ENCODE measurements around the gene PPP1R37.

PPP1R37 gene

DNA sequence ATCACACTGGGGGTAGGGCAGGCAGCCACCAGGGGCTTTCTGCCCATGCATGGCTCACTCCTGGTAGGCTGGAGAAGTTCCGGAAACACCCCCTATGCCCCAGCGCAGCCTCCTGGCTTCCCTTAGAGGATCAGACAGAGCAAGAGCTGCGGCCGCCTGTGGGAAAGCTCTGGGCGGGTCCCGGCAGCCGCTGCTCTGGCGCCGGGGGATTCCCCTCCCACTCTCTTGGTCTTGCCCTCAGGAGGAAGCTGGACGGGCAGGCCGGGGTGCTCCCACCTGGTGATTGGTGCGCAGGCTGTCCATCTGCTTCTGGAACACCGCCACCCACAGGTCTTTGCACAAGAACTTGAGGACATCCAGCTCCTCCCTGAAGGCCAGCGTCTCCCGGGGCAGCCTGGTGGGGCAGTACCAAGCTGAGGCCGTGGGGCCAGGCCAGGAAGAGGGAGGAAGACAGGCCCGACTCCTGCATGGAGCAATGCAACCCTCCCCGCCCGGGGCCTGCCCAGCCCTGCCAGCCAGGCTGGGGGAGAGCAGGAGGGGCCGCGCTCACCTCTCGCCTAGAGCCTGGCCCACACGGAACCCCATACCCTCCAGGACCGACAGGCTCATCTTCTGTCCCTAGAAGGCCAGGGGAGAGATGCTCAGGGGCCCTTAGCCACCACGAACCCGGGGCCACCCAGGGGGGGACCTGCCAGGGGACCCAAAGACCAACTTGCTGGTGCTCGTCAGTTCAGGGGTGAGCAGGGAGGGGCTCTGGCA lies 71.8 kb downstream of the PPP1R37 start:
- TF ChIP-seq, protein P1, sequence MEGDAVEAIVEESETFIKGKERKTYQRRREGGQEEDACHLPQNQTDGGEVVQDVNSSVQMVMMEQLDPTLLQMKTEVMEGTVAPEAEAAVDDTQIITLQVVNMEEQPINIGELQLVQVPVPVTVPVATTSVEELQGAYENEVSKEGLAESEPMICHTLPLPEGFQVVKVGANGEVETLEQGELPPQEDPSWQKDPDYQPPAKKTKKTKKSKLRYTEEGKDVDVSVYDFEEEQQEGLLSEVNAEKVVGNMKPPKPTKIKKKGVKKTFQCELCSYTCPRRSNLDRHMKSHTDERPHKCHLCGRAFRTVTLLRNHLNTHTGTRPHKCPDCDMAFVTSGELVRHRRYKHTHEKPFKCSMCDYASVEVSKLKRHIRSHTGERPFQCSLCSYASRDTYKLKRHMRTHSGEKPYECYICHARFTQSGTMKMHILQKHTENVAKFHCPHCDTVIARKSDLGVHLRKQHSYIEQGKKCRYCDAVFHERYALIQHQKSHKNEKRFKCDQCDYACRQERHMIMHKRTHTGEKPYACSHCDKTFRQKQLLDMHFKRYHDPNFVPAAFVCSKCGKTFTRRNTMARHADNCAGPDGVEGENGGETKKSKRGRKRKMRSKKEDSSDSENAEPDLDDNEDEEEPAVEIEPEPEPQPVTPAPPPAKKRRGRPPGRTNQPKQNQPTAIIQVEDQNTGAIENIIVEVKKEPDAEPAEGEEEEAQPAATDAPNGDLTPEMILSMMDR (IDR thresholded peaks at IDR 0.05; ENCODE audit: borderline replicate concordance, insufficient read depth, low read depth, low read length) = no peak
- no peak overlapping the region for H3K4me3 ChIP-seq (ENCODE audit: low read depth, low read length)

DNA sequence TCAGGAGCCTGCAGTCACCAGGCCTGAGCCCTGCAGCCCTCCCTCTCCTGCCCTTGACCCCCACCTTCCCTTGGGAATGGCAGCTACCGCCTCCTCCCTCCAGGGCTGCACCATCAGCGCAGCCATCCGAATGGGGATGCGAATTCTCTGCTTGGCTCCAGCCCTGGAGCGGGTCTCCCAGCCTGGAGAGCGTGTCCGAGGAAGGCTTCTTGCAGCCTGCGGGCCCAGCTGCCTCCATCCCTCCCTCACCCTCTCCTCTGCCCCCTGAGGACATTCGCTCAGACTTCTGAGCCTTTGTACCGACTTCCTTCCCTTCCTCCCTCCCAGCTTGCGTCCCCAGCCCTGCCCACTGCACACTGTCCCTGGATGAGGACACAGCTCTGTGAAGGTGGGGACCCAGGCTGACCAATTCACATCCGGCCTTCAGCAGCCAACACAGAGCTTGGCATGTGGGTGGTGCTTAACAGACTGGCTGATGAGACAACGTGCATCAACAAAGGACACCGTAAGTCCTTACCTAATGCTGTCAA lies 73.8 kb downstream of the PPP1R37 start:
- no peak overlapping the region for H3K4me3 ChIP-seq (ENCODE audit: low read depth, low read length)
- TF ChIP-seq, protein P1 (IDR thresholded peaks at IDR 0.05; ENCODE audit: borderline replicate concordance, insufficient read depth, low read depth, low read length) = no peak

DNA sequence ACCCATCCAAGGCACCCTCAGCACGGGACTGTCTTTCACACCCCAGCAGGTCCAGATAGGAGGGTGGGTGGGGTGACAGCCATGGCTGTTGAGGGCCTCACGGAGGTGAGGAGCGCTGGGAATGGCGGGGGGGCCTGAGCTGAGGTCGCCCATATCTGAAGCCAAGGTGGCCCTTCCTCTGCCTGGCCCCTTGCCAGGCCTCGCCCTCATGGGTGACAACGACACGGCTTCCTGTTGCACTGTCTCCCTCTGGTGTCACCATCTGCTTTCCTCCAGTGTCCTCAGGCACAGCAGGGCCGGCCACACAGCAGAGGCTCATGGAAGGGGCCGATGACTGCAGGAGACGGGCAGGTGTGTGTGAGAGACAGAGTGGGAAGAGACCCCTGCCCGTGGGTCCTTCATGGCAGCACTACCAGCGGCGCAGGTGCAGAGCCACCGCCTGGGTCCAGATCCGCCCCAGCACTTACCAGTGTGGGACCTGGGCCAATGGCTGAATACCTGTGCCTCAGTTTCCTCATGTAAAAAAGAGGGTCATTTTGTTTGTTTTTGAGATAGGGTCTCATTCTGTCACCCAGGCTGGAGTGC lies 75.9 kb downstream of the PPP1R37 start:
- TF ChIP-seq, protein P1 (IDR thresholded peaks at IDR 0.05; ENCODE audit: borderline replicate concordance, insufficient read depth, low read depth, low read length) = no peak
- no peak overlapping the region for H3K4me3 ChIP-seq (ENCODE audit: low read depth, low read length)

DNA sequence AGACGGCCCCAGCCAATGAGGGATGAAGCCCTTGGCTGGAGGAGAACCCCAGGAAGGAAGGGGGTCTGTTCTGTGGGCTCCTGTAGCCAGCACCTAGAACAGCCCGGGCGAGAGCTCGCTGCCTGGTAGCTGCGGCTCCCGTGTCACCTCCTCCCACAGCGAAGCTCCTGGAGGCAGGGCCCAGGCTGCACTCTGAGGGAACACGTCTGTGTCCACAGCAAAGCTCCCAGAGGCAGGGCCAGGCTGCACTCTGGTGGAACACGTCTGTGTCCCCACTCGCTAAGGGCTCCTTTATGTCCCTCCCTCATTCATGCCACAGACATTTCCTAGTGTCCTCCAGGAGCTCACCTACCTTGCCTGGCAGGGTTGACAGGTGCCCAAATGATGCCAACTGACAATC lies 76.6 kb downstream of the PPP1R37 start:
- TF ChIP-seq, protein P1 (IDR thresholded peaks at IDR 0.05; ENCODE audit: borderline replicate concordance, insufficient read depth, low read depth, low read length) = no peak

DNA sequence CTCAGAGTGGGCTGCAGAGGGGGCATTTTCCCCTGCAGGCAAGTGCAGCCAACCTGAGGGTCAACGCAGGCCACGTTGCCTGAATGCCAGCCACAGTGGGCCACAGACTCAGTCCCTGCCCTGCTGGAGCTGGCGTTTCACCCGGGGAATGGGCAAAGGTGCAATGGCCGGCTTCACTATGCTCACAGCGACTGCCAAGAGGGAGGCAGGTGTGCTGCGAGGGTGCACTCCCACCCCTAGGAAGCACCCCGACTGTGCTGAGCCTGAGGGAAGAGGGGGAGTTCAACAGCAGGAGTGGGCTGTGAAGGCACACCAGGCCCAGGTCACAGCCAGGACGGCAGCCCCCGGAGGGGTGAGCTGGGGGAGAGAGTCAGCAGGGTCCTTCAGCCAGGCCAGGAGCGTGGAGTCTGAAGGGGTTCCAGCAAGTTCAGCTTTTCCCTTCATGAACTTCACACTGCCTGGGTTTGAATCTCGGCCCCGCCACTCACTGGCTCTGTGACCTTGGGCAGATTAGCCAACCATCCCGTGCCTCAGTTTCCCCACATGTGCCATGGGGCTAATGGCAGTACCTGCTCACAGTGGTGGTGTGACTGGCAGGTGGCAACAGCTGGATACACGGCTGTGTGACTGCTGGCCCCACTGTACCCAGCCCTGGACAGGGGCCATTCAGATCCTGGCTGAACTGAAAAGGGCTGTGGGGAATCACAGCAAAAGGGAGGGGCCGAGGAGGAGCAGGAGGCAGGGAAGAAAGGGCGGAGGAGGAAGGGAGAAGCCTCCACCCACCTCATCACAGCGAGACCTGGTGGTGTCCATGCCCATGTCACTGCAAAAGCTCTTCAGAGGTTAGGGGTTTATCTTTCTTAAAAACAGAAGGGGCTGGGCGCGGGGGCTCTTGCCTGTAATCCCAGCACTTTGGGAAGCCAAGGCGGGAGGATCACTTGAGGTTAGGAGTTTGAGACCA lies 77.4 kb downstream of the PPP1R37 start:
- TF ChIP-seq, protein P1 (IDR thresholded peaks at IDR 0.05; ENCODE audit: borderline replicate concordance, insufficient read depth, low read depth, low read length) = no peak
- H3K4me3 ChIP-seq (ENCODE audit: low read depth, low read length) = no peak overlapping the region

More for the DNA sequence above, 76.6 kb downstream of the PPP1R37 start:
- no peak overlapping the region for H3K4me3 ChIP-seq (ENCODE audit: low read depth, low read length)

DNA sequence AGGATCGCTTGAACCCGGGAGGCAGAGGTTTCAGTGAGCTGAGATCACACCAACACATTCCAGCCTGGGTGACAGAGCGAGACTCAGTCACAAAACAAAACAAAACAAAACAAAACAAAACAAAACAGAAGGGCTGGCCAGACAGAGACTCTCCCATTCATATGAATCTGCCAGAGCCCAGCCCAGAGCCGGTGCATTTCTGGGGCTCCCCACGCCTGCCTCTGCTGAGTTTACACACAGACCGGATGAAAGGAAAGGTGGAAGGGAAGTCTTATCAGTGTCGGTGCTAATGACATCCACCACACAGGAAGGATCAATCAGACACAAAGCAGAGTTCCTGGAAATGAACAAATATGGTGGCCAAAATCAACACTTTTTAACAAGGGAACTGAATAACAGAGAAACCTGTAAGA lies 78.2 kb downstream of the PPP1R37 start:
- H3K4me3 ChIP-seq (ENCODE audit: low read depth, low read length) = no peak overlapping the region
- TF ChIP-seq, protein P1 (IDR thresholded peaks at IDR 0.05; ENCODE audit: borderline replicate concordance, insufficient read depth, low read depth, low read length) = no peak
